Astrocyte of the cerebellum (primary cell): ENCODE data around the gene MCM3.

Experiments
- DNase-seq: peaks from one replicate; pipeline ENCODE4 v3.0.0-alpha.2; 2011; ENCODE audit warnings: low read depth
- H3K4me3 ChIP-seq: 2 replicates; pipeline ENCODE4 v1.5.1; 2011; ENCODE audit warnings: mild to moderate bottlenecking, low read depth, low read length, moderate library complexity
- CTCF ChIP-seq: IDR thresholded peaks from 2 replicates; pipeline ENCODE4 v1.5.1; 2012; ENCODE audit warnings: low read length, low read depth, moderate library complexity, mild to moderate bottlenecking; ENCODE audit errors: missing control alignments
- in situ Hi-C: cut with HindIII; loops from 2 replicates; pipeline ENCODE4 v1.10.0; 2017; ENCODE audit warnings: low sequenced_read_pairs

The MCM3 gene

GRCh38 chr6:52215787-52216186 is 68.8 kb downstream of the MCM3 start:
- no peak overlapping the region for H3K4me3 ChIP-seq
- in situ Hi-C loops: no loop called here
- no peak for DNase-seq
- TF ChIP-seq CTCF: no peak
